IPS-NIHi7 (cell line): ENCODE results near the gene SPC24.
"Not testable (repeated sequence)": the region's sequence is repeated elsewhere in the genome, so short reads cannot be mapped to it uniquely, and the experiment has no call there.

Source experiments
- DNase-seq: peaks from one replicate; pipeline ENCODE4 v3.0.0; 2012; ENCODE audit warnings: mixed read lengths; ENCODE audit errors: extremely low spot score

Gene SPC24

GRCh38 chr19:11192957-11193939 is 37.7 kb upstream of the SPC24 start:
- no peak for DNase-seq

- DNase-seq = no peak
These were observed 36.4 kb upstream of the SPC24 start for GRCh38 chr19:11191934-11192333.

- DNase-seq = peak; percentile 56
These were observed 35.7 kb upstream of the SPC24 start for GRCh38 chr19:11191273-11191755.

- no peak for DNase-seq
These were observed 34.9 kb upstream of the SPC24 start for GRCh38 chr19:11190501-11190900.

- DNase-seq = no peak
These were observed 31.9 kb upstream of the SPC24 start for GRCh38 chr19:11187441-11187840.

GRCh38 chr19:11182994-11183393 is 27.4 kb upstream of the SPC24 start:
- DNase-seq = no peak

- DNase-seq = no peak
These were observed 25.9 kb upstream of the SPC24 start for GRCh38 chr19:11181488-11181887.

- not testable (repeated sequence) for DNase-seq
These were observed 25.4 kb upstream of the SPC24 start for GRCh38 chr19:11180975-11181374.

- no peak for DNase-seq
These were observed 24.8 kb upstream of the SPC24 start for GRCh38 chr19:11180346-11180745.

- DNase-seq = no peak
These were observed 24.2 kb upstream of the SPC24 start for GRCh38 chr19:11179716-11180297.

- not testable (repeated sequence) for DNase-seq
These were observed 23.5 kb upstream of the SPC24 start for GRCh38 chr19:11179145-11179465.

GRCh38 chr19:11177592-11177991 is 22.0 kb upstream of the SPC24 start:
- no peak for DNase-seq

GRCh38 chr19:11176466-11177193 is 21.0 kb upstream of the SPC24 start:
- no peak for DNase-seq

GRCh38 chr19:11175920-11176319 is 20.3 kb upstream of the SPC24 start:
- DNase-seq = no peak

GRCh38 chr19:11174336-11174735 is 18.8 kb upstream of the SPC24 start:
- DNase-seq = no peak

GRCh38 chr19:11173516-11174155 is 18.1 kb upstream of the SPC24 start:
- DNase-seq = no peak

- no peak for DNase-seq
These were observed 17.0 kb upstream of the SPC24 start for GRCh38 chr19:11172576-11172975.

- no peak for DNase-seq
These were observed 15.6 kb upstream of the SPC24 start for GRCh38 chr19:11171144-11171543.

GRCh38 chr19:11169896-11170678 is 14.5 kb upstream of the SPC24 start:
- no peak for DNase-seq

GRCh38 chr19:11168568-11168967 is 13.0 kb upstream of the SPC24 start:
- no peak for DNase-seq
